ENCODE results near the gene TRAF3.

TRAF3 gene

GRCh38 chr14:102939820-102940561 is 162.7 kb downstream of the TRAF3 start:
- TF ChIP-seq CTCF (IDR thresholded peaks at IDR 0.05; ENCODE audit: low read depth, low read length), result no peak
- no peak overlapping the region for H3K4me3 ChIP-seq (ENCODE audit: low read depth, low read length)
- in situ Hi-C loops (cut with HindIII; ENCODE audit: low sequenced_read_pairs), result no loop called here
- DNase-seq (ENCODE audit: low read depth, low spot score), result no peak

GRCh38 chr14:102940729-102941362 is 163.6 kb downstream of the TRAF3 start:
- H3K4me3 ChIP-seq (ENCODE audit: low read depth, low read length), result no peak overlapping the region
- in situ Hi-C loops (cut with HindIII; ENCODE audit: low sequenced_read_pairs), result no loop called here
- TF ChIP-seq CTCF (IDR thresholded peaks at IDR 0.05; ENCODE audit: low read depth, low read length), result no peak
- DNase-seq (ENCODE audit: low read depth, low spot score), result no peak

DNA sequence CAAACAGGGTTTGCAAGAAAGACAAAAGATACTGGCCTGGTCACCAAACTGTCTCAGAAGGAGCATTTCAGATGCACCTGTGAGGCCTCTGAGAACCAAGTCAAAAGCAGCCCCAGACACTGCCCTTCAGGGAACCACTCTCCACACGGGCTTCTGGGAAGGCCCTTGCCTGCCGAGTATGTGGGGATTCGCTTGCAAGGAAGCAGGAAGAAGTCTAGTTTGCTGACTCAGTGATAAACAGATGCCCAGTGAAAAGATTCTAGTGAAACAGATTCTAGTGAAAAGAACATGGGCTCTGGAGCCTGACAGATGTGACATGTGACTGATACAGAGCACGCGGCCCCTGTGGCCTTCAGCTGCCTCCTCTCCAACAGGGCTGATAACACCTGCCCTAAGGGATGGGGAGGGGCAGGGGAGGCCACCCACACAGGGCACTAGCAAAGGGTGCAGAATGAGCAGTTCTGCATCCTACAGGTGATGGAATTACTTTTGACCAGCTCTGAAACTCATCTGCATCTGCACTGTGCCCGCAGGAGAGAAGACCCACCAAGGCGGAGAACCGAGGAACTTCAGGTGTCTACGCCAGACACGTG is 164.3 kb downstream of the TRAF3 start:
- no peak for TF ChIP-seq CTCF (IDR thresholded peaks at IDR 0.05; ENCODE audit: low read depth, low read length)
- no peak for DNase-seq (ENCODE audit: low read depth, low spot score)
- in situ Hi-C loops (cut with HindIII; ENCODE audit: low sequenced_read_pairs), result no loop called here

GRCh38 chr14:102942069-102942468 is 164.8 kb downstream of the TRAF3 start:
- TF ChIP-seq CTCF (IDR thresholded peaks at IDR 0.05; ENCODE audit: low read depth, low read length), result no peak
- no peak for DNase-seq (ENCODE audit: low read depth, low spot score)
- no peak overlapping the region for H3K4me3 ChIP-seq (ENCODE audit: low read depth, low read length)
- in situ Hi-C loops (cut with HindIII; ENCODE audit: low sequenced_read_pairs), result no loop called here

More for the DNA sequence above, 164.3 kb downstream of the TRAF3 start:
- H3K4me3 ChIP-seq (ENCODE audit: low read depth, low read length), result no peak overlapping the region

GRCh38 chr14:102943454-102943853 is 166.2 kb downstream of the TRAF3 start:
- DNase-seq (ENCODE audit: low read depth, low spot score), result no peak
- no peak for TF ChIP-seq CTCF (IDR thresholded peaks at IDR 0.05; ENCODE audit: low read depth, low read length)
- no peak overlapping the region for H3K4me3 ChIP-seq (ENCODE audit: low read depth, low read length)
- in situ Hi-C loops (cut with HindIII; ENCODE audit: low sequenced_read_pairs), result no loop called here

- no peak for TF ChIP-seq CTCF (IDR thresholded peaks at IDR 0.05; ENCODE audit: low read depth, low read length)
- in situ Hi-C loops (cut with HindIII; ENCODE audit: low sequenced_read_pairs), result no loop called here
- no peak overlapping the region for H3K4me3 ChIP-seq (ENCODE audit: low read depth, low read length)
- no peak for DNase-seq (ENCODE audit: low read depth, low spot score)
Observed at GRCh38 chr14:102943979-102944378, 166.7 kb downstream of the TRAF3 start.

Measured in astrocyte of the spinal cord (primary cell).